Uterus (tissue), 4 donors: Measurements from ENCODE around the gene GPR155. TPM values are rescaled to one million over a fixed set of nuclear protein-coding genes. Genes with fewer than 3 reads are reported as not detected.

Source experiments
- DNase-seq, 2 donors: peaks; one replicate each; pipeline ENCODE4 v3.0.0-alpha.2; 2019 to 2020
- H3K27ac ChIP-seq, 2 donors: fragments of 200-600 bp; sonication (generic); 1 replicate in 1 of 2; 2 replicates in 1 of 2; pipeline ENCODE4 v1.5.1; 2016 to 2018
- H3K27me3 ChIP-seq, 2 donors: fragments of 200-600 bp; sonication (generic); one replicate each; pipeline ENCODE4 v1.5.1; 2018 to 2019; ENCODE audit warnings: control low read depth in 1 of 2
- H3K36me3 ChIP-seq, 2 donors: fragments of 200-600 bp; sonication (generic); one replicate each; pipeline ENCODE4 v1.5.1; 2019; ENCODE audit warnings: control low read depth in 1 of 2
- H3K4me1 ChIP-seq, 2 donors: fragments of 200-600 bp; sonication (generic); one replicate each; pipeline ENCODE4 v1.5.1; 2018 to 2019; ENCODE audit warnings: control low read depth in 1 of 2
- H3K4me3 ChIP-seq, 2 donors: fragments of 200-600 bp; sonication (generic); 1 replicate in 1 of 2; 2 replicates in 1 of 2; pipeline ENCODE4 v1.5.1; 2018 to 2019; ENCODE audit warnings: mild to moderate bottlenecking in 1 of 2
- H3K9me3 ChIP-seq, 2 donors: fragments of 200-600 bp; sonication (generic); one replicate each; pipeline ENCODE4 v1.5.1; 2019; ENCODE audit warnings: control low read depth in 1 of 2
- CTCF ChIP-seq, 4 experiments: fragments of 200-600 bp in 2 of 4; fragments of 450-650 bp in 2 of 4; sonication (generic) in 2 of 4; IDR thresholded peaks; one replicate each; pipeline ENCODE4 v1.5.1; 2016 to 2019; ENCODE audit warnings: antibody characterized with exemption in 4 of 4, mild to moderate bottlenecking in 2 of 4, moderate library complexity in 1 of 4
- POLR2A ChIP-seq, 2 donors: fragments of 450-650 bp; IDR thresholded peaks; one replicate each; pipeline ENCODE4 v1.6.1; 2016; ENCODE audit warnings: antibody characterized with exemption in 2 of 2, mild to moderate bottlenecking in 1 of 2, moderate library complexity in 1 of 2
- intact Hi-C: fragments of 100-400 bp; cut with DNase I; formaldehyde crosslinking; loops from one replicate; pipeline ENCODE4 v1.15.1; 2023; ENCODE audit warnings: low total_unique reads
- total RNA-seq, 4 donors: library from RNA; depleted of rRNA in 3 of 4; stranded (reverse); fragments of >200 nt in 3 of 4; gene quantifications; one replicate each; pipeline versions ENCODE4 v1.1.0 to v1.2.4, GENCODE V29; 2014 to 2023
- donor health status: DM: yes; HTN: yes; CAD: no.

The GPR155 gene
- total RNA-seq, 4 donors from 2014 or later, result 2.3 to 6.6 (median 4.6) TPM

GRCh38 chr2:174516501-174517378 lies 29.9 kb upstream of the GPR155 start:
- Histone ChIP-seq H3K4me1 (no peaks in the 10 kb centered on the region), H3K36me3 (no peaks in the 10 kb centered on the region), H3K9me3 (no peaks in the 10 kb centered on the region), H3K4me3 (no peak overlapping the region), H3K27me3 (no peaks in the 10 kb centered on the region), H3K27ac (no peak overlapping the region)
- intact Hi-C loops, result no loop called here
- no peak for DNase-seq
- TF ChIP-seq CTCF (IDR thresholded peaks at IDR 0.05) (no peak), POLR2A (IDR thresholded peaks at IDR 0.05) (no peak)

- H3K27me3 ChIP-seq, result no peaks in the 10 kb centered on the region
- H3K36me3 ChIP-seq, result no peaks in the 10 kb centered on the region
- TF ChIP-seq CTCF (IDR thresholded peaks at IDR 0.05), result no peak
- no peak for TF ChIP-seq POLR2A (IDR thresholded peaks at IDR 0.05)
- DNase-seq, result no peak
- no peak overlapping the region for H3K4me3 ChIP-seq
- H3K27ac ChIP-seq, result no peak overlapping the region
- no peaks in the 10 kb centered on the region for H3K4me1 ChIP-seq
- H3K9me3 ChIP-seq, result no peaks in the 10 kb centered on the region
- intact Hi-C loops, result no loop called here
Measured at GRCh38 chr2:174512345-174512744, 25.5 kb upstream of the GPR155 start.

GRCh38 chr2:174511580-174512260 lies 24.9 kb upstream of the GPR155 start:
- Histone ChIP-seq H3K27me3 (no peaks in the 10 kb centered on the region), H3K9me3 (no peaks in the 10 kb centered on the region), H3K36me3 (no peaks in the 10 kb centered on the region), H3K4me1 (no peaks in the 10 kb centered on the region), H3K27ac (no peak overlapping the region), H3K4me3 (no peak overlapping the region)
- TF ChIP-seq POLR2A (IDR thresholded peaks at IDR 0.05) (no peak), CTCF (IDR thresholded peaks at IDR 0.05) (no peak)
- intact Hi-C loops, result no loop called here
- no peak for DNase-seq

- Histone ChIP-seq H3K4me1 (no peaks in the 10 kb centered on the region), H3K36me3 (no peaks in the 10 kb centered on the region), H3K27me3 (no peaks in the 10 kb centered on the region), H3K9me3 (no peaks in the 10 kb centered on the region), H3K27ac (no peak overlapping the region), H3K4me3 (no peak overlapping the region)
- intact Hi-C loops, result no loop called here
- no peak for TF ChIP-seq CTCF (IDR thresholded peaks at IDR 0.05)
- no peak for TF ChIP-seq POLR2A (IDR thresholded peaks at IDR 0.05)
- DNase-seq, result no peak
Measured at GRCh38 chr2:174510583-174511189, 23.9 kb upstream of the GPR155 start.
